Gastroesophageal sphincter (tissue), 4 donors: ENCODE data around the gene TMEM208. TPM values are rescaled to one million over a fixed set of nuclear protein-coding genes. Genes with fewer than 3 reads are reported as not detected.

Experiments
- ATAC-seq: fragments of 150-250 bp; one replicate; pipeline ENCODE4 v1.9.1; 2016; ENCODE audit warnings: mild to moderate bottlenecking, moderate library complexity
- H3K27ac ChIP-seq, 4 donors: fragments of 200-600 bp; sonication (generic) in 3 of 4; 1 replicate in 3 of 4; 2 replicates in 1 of 4; pipeline ENCODE4 v1.5.1; 2016 to 2019
- H3K27me3 ChIP-seq: fragments of 200-600 bp; sonication (generic); one replicate; pipeline ENCODE4 v1.5.1; 2019
- H3K36me3 ChIP-seq, 2 donors: fragments of 200-600 bp; sonication (generic); one replicate each; pipeline ENCODE4 v1.5.1; 2019; ENCODE audit warnings: control low read depth in 1 of 2
- H3K4me1 ChIP-seq, 3 donors: fragments of 200-600 bp; sonication (generic); 1 replicate in 2 of 3; 2 replicates in 1 of 3; pipeline ENCODE4 v1.5.1; 2016 to 2019; ENCODE audit warnings: control low read depth in 2 of 3
- H3K4me3 ChIP-seq, 2 donors: fragments of 200-600 bp; sonication (generic); one replicate each; pipeline ENCODE4 v1.5.1; 2019; ENCODE audit warnings: mild to moderate bottlenecking in 1 of 2, moderate library complexity in 1 of 2
- H3K9me3 ChIP-seq, 3 donors: fragments of 200-600 bp; sonication (generic); one replicate each; pipeline ENCODE4 v1.5.1; 2017 to 2019; ENCODE audit warnings: control low read depth in 2 of 3
- EP300 ChIP-seq: sonication (generic); formaldehyde crosslinking; IDR thresholded peaks from one replicate; pipeline ENCODE4 v1.6.1; 2017; ENCODE audit warnings: antibody characterized with exemption, mild to moderate bottlenecking
- POLR2A ChIP-seq, 2 donors: fragments of 450-650 bp; IDR thresholded peaks; one replicate each; pipeline ENCODE4 v1.6.1; 2017; ENCODE audit warnings: antibody characterized with exemption in 2 of 2, mild to moderate bottlenecking in 2 of 2, moderate library complexity in 1 of 2
- POLR2AphosphoS5 ChIP-seq: sonication (generic); formaldehyde crosslinking; IDR thresholded peaks from one replicate; pipeline ENCODE4 v1.6.1; 2017; ENCODE audit warnings: antibody characterized with exemption
- WGBS, 2 donors: methylation state at CpG; one replicate each; pipeline ENCODE4 v1.1.5; 2018; ENCODE audit warnings: low coverage in 1 of 2; 5-methylcytosine and 5-hydroxymethylcytosine counted together
- total RNA-seq, 4 donors: library from RNA; depleted of rRNA; stranded (reverse); fragments of >200 nt; gene quantifications; one replicate each; pipeline ENCODE4 v1.1.0, GENCODE V29; 2016
- TF ChIP-seq, protein P1 (sequence below), 4 experiments: fragments of 200-600 bp in 2 of 4; fragments of 450-650 bp in 2 of 4; sonication (generic) in 1 of 4; IDR thresholded peaks; one replicate each; pipeline ENCODE4 v1.5.1; 2017 to 2019; ENCODE audit warnings: antibody characterized with exemption in 4 of 4, mild to moderate bottlenecking in 2 of 4, moderate library complexity in 2 of 4

Gene TMEM208
- total RNA-seq, 4 donors from 2014 or later: 15.4 to 34.7 (median 30.7) TPM

DNA sequence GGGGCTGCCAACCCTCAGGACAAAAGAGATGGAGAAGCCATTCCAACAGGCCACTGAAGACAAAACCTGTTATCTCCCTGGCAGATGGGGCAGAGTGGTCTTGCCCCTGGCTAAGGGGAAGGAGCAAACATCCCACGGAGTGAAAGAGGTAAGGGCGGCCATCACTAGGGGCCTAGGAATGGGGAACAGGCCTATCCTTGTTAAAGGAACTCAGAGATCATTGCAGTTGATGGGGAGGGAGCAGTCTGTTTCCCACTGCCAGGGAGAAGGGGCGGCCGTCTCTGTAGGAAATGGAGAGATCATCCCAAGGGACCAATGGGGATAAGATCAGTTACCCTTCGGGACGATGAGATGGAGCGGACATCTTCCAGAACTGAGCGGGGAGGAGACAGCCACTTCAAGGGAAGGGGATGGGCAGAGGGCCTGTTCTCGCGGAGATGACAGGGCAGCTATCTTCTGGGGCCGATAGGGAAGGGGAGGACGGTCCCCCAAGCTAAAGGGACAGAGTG is 581 bp upstream of the TMEM208 start:
- Histone ChIP-seq H3K9me3 (no peaks in the 10 kb centered on the region), H3K36me3 (peaks cover 0 to 47% of the 10 kb centered on the region in 2 donors), H3K27ac (peak overlapping the region; percentile 45 to 89 (median 84)), H3K4me1 (peaks cover 0 to 37% (median 10%) of the 10 kb centered on the region in 3 donors), H3K27me3 (no peaks in the 10 kb centered on the region), H3K4me3 (peak overlapping the region; percentile 52 to 70)
- ATAC-seq: no peak
- TF ChIP-seq EP300: no peak
- 5 to 12% methylated on average over 4 to 9 of the region's 12 CpGs for WGBS, 2 donors

DNA sequence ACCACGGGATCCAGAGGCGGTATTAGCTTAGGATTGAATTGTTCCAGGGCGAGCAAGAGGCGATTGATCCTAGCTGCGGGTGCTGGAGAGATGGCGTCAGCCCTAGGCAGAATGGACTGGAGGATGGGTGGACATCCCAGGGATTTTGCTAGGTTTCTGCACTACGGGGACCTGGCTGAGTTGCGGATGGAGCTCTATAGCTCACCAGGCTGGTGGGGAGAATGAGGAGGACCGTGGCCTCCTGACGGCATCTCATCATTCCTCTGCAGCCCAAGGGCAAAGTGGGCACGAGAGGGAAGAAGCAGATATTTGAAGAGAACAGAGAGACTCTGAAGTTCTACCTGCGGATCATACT is 614 bp downstream of the TMEM208 start:
- 3 to 27% methylated on average over 3 to 7 of the region's 12 CpGs for whole genome bisulfite sequencing, 2 donors

DNA sequence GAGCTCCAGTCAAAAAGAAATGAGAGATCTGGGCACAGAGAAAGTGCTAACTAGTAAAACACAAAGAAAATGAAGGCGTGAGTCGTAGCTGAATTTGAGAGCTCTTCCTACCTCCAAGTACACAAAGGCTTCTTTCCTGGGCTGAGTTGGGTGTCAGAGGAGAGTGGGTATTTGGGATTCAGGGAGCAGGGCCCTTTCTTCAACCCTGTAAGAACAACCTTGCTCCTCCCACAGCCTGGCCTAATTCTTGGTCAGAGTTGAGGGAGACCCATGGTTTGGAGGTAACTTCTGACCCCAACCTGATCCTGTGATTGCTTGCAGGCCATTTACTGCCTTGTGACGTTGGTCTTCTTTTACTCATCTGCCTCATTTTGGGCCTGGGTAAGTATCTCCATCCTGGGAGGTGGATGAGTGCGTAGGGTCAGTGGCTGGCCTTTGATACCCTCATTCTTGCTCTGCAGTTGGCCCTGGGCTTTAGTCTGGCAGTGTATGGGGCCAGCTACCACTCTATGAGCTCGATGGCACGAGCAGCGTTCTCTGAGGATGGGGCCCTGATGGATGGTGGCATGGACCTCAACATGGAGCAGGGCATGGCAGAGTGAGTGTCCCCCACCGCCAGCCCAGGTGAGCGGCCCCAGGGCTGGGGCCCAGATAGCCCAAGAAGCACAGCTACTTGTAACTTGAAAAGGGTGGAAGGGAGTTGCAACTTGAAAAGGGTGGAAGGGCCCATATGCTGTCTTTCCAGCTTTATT is 1.3 kb downstream of the TMEM208 start:
- 78 to 94% methylated on average over 2 of the region's 9 CpGs for WGBS, 2 donors
- peak overlapping the region in 1 of 2 donors; percentile 70 for H3K4me3 ChIP-seq
- H3K27ac ChIP-seq: no peak overlapping the region
- no peak for ATAC-seq
- H3K27me3 ChIP-seq: no peaks in the 10 kb centered on the region
- peaks cover 0 to 58% of the 10 kb centered on the region in 2 donors for H3K36me3 ChIP-seq
- peaks cover 0 to 37% (median 10%) of the 10 kb centered on the region in 3 donors for H3K4me1 ChIP-seq
- TF ChIP-seq POLR2A (IDR thresholded peaks at IDR 0.05) (no peak), POLR2AphosphoS5 (no peak), EP300 (no peak)
- TF ChIP-seq, protein P1, sequence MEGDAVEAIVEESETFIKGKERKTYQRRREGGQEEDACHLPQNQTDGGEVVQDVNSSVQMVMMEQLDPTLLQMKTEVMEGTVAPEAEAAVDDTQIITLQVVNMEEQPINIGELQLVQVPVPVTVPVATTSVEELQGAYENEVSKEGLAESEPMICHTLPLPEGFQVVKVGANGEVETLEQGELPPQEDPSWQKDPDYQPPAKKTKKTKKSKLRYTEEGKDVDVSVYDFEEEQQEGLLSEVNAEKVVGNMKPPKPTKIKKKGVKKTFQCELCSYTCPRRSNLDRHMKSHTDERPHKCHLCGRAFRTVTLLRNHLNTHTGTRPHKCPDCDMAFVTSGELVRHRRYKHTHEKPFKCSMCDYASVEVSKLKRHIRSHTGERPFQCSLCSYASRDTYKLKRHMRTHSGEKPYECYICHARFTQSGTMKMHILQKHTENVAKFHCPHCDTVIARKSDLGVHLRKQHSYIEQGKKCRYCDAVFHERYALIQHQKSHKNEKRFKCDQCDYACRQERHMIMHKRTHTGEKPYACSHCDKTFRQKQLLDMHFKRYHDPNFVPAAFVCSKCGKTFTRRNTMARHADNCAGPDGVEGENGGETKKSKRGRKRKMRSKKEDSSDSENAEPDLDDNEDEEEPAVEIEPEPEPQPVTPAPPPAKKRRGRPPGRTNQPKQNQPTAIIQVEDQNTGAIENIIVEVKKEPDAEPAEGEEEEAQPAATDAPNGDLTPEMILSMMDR (IDR thresholded peaks at IDR 0.05): no peak
- H3K9me3 ChIP-seq: no peaks in the 10 kb centered on the region

More for the DNA sequence above, 614 bp downstream of the TMEM208 start:
- peak overlapping the region; percentile 25 to 89 (median 84) for H3K27ac ChIP-seq
- peaks cover 0 to 37% (median 10%) of the 10 kb centered on the region in 3 donors for H3K4me1 ChIP-seq
- ATAC-seq: no peak
- no peak for TF ChIP-seq POLR2AphosphoS5
- no peak for TF ChIP-seq EP300
- TF ChIP-seq, protein P1 (IDR thresholded peaks at IDR 0.05): no peak
- H3K36me3 ChIP-seq: peaks cover 0 to 57% of the 10 kb centered on the region in 2 donors
- peak overlapping the region; percentile 52 to 70 for H3K4me3 ChIP-seq
- H3K9me3 ChIP-seq: no peaks in the 10 kb centered on the region
- H3K27me3 ChIP-seq: no peaks in the 10 kb centered on the region

DNA sequence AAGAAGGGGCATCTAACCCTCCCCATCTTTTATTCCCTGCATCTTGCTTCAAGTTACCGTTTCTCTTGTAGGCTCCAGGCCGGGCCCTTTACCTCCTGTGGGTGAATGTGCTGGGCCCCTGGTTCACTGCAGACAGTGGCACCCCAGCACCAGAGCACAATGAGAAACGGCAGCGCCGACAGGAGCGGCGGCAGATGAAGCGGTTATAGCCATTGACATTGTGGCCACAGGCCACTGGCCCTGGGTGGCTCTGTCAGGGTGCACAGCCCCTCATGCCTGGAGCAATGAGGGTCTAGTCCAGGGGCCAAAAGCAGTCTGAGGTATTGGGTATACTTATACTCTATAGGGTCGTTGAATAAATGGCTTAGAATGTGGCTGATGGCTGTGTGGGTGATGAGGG is 2.0 kb downstream of the TMEM208 start:
- H3K36me3 ChIP-seq: peaks cover 0 to 62% of the 10 kb centered on the region in 2 donors
- WGBS, 2 donors: 100% methylated on average over 1 of the region's 9 CpGs; no CpG with 5 or more reads in 1 of the 2 donors

More for the DNA sequence above, 2.0 kb downstream of the TMEM208 start:
- TF ChIP-seq EP300 (no peak), POLR2A (IDR thresholded peaks at IDR 0.05) (no peak), POLR2AphosphoS5 (no peak)
- TF ChIP-seq, protein P1 (IDR thresholded peaks at IDR 0.05): no peak
- H3K4me1 ChIP-seq: peaks cover 0 to 37% (median 10%) of the 10 kb centered on the region in 3 donors
- no peaks in the 10 kb centered on the region for H3K9me3 ChIP-seq
- H3K27me3 ChIP-seq: no peaks in the 10 kb centered on the region
- no peak for ATAC-seq
- H3K27ac ChIP-seq: no peak overlapping the region
- H3K4me3 ChIP-seq: no peak overlapping the region
